Liver (tissue), 3 donors: ENCODE data around the gene TMEM107.

Source experiments
- EGR1 ChIP-seq, 2 donors: IDR thresholded peaks; 2 replicates each; pipeline ENCODE4 v1.6.1; 2016 to 2018; ENCODE audit warnings: antibody characterized with exemption in 2 of 2, low read depth in 2 of 2
- GABPA ChIP-seq, 2 donors: IDR thresholded peaks in 1 of 2; conservative IDR thresholded peaks in 1 of 2; 2 replicates each; pipeline ENCODE4 v1.6.1; 2016; ENCODE audit warnings: antibody characterized with exemption in 2 of 2, mild to moderate bottlenecking in 1 of 2, moderate library complexity in 1 of 2
- HNF4G ChIP-seq: IDR thresholded peaks from 2 replicates; pipeline ENCODE4 v1.6.1; 2016; ENCODE audit warnings: antibody characterized with exemption
- NR2F2 ChIP-seq: IDR thresholded peaks from 2 replicates; pipeline ENCODE4 v1.6.1; 2016; ENCODE audit warnings: antibody characterized with exemption
- RAD21 ChIP-seq, 2 donors: IDR thresholded peaks; 2 replicates each; pipeline ENCODE4 v1.6.1; 2016; ENCODE audit warnings: antibody characterized with exemption in 2 of 2, mild to moderate bottlenecking in 2 of 2
- SP1 ChIP-seq: IDR thresholded peaks from 2 replicates; pipeline ENCODE4 v1.6.1; 2018; ENCODE audit warnings: antibody characterized with exemption, mild to moderate bottlenecking
- TAF1 ChIP-seq: conservative IDR thresholded peaks from 2 replicates; pipeline ENCODE4 v1.6.1; 2016; ENCODE audit warnings: antibody characterized with exemption, mild to moderate bottlenecking
- YY1 ChIP-seq: IDR thresholded peaks from 2 replicates; pipeline ENCODE4 v1.6.1; 2016; ENCODE audit warnings: antibody characterized with exemption, mild to moderate bottlenecking
- TF ChIP-seq, protein P1 (sequence below): fragments of 150-350 bp; IDR thresholded peaks from 2 replicates; pipeline ENCODE4 v1.5.1; 2017; ENCODE audit warnings: improper control_type of control experiment, low read depth, low read length; ENCODE audit not compliant: missing input control
- TF ChIP-seq, protein P2 (sequence below): IDR thresholded peaks from 2 replicates; pipeline ENCODE4 v1.6.1; 2016; ENCODE audit warnings: antibody characterized with exemption, mild to moderate bottlenecking
- TF ChIP-seq, protein P3 (sequence below): IDR thresholded peaks from 2 replicates; pipeline ENCODE4 v1.6.1; 2016; ENCODE audit warnings: antibody characterized with exemption
- donor health status: healthy.
- donor health status: healthy.

DNA sequence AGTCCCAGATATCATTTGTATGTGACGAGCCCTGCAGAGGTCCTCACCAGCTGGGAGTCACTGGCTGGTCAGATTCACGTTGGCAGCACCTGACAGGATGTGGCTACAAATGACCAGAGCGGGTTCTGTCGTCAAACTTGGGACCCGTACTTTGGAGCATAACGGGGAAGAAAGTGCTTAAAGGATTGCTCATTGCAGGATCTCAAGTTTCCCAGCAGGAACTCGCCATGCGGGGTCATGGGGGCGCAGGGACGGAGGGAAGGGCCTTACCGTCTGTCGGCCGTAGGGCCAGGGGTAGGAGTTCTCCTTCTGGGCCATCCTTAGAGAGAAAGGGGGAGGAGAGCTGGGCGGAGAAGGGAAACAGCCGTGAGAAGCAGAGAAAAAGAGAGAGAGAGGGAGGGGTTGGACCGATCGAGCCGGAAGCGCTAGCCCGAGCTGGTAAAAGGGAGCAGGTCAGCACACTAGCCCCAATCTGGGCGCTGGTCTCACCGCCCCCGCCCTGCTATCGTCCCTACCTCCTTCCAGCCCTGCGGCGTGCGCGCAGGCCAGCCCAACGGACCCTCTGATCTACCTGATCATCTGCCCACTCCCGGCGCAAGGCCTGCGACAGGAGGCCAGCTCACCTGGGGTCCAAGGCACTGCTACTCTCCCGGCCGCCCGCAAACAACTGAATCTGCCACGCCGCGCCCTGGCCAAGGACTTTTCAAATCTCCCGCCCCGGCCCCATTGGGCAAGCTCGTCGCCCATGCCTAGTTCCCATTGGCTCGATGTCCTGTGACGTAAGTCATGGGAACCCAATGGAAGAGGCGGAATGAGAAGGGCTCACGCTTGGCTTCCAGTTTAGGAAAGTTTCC, 34.0 kb upstream of the TMEM107 start, which contains the start of gene AURKB:
- no peak for TF ChIP-seq HNF4G
- TF ChIP-seq, protein P1, sequence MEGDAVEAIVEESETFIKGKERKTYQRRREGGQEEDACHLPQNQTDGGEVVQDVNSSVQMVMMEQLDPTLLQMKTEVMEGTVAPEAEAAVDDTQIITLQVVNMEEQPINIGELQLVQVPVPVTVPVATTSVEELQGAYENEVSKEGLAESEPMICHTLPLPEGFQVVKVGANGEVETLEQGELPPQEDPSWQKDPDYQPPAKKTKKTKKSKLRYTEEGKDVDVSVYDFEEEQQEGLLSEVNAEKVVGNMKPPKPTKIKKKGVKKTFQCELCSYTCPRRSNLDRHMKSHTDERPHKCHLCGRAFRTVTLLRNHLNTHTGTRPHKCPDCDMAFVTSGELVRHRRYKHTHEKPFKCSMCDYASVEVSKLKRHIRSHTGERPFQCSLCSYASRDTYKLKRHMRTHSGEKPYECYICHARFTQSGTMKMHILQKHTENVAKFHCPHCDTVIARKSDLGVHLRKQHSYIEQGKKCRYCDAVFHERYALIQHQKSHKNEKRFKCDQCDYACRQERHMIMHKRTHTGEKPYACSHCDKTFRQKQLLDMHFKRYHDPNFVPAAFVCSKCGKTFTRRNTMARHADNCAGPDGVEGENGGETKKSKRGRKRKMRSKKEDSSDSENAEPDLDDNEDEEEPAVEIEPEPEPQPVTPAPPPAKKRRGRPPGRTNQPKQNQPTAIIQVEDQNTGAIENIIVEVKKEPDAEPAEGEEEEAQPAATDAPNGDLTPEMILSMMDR: no peak
- TF ChIP-seq SP1: no peak
- no peak for TF ChIP-seq TAF1
- TF ChIP-seq RAD21 (IDR thresholded peaks at IDR 0.05): no peak
- TF ChIP-seq NR2F2: no peak
- TF ChIP-seq, protein P2, sequence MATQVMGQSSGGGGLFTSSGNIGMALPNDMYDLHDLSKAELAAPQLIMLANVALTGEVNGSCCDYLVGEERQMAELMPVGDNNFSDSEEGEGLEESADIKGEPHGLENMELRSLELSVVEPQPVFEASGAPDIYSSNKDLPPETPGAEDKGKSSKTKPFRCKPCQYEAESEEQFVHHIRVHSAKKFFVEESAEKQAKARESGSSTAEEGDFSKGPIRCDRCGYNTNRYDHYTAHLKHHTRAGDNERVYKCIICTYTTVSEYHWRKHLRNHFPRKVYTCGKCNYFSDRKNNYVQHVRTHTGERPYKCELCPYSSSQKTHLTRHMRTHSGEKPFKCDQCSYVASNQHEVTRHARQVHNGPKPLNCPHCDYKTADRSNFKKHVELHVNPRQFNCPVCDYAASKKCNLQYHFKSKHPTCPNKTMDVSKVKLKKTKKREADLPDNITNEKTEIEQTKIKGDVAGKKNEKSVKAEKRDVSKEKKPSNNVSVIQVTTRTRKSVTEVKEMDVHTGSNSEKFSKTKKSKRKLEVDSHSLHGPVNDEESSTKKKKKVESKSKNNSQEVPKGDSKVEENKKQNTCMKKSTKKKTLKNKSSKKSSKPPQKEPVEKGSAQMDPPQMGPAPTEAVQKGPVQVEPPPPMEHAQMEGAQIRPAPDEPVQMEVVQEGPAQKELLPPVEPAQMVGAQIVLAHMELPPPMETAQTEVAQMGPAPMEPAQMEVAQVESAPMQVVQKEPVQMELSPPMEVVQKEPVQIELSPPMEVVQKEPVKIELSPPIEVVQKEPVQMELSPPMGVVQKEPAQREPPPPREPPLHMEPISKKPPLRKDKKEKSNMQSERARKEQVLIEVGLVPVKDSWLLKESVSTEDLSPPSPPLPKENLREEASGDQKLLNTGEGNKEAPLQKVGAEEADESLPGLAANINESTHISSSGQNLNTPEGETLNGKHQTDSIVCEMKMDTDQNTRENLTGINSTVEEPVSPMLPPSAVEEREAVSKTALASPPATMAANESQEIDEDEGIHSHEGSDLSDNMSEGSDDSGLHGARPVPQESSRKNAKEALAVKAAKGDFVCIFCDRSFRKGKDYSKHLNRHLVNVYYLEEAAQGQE: no peak
- no peak for TF ChIP-seq YY1
- no peak for TF ChIP-seq GABPA (IDR thresholded peaks at IDR 0.05 in 1 of 2, conservative IDR thresholded peaks at IDR 0.05 in 1 of 2)
- TF ChIP-seq, protein P3, sequence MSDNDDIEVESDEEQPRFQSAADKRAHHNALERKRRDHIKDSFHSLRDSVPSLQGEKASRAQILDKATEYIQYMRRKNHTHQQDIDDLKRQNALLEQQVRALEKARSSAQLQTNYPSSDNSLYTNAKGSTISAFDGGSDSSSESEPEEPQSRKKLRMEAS: peak; percentile 74
- no peak for TF ChIP-seq EGR1 (IDR thresholded peaks at IDR 0.05; ENCODE audit: low read depth in 2 of 2)
